Upper lobe of right lung (tissue), 1 donor: ENCODE data around the gene FANCM. TPM values are rescaled to one million over a fixed set of nuclear protein-coding genes. Genes with fewer than 3 reads are reported as not detected.
"Not testable (repeated sequence)": the region's sequence is repeated elsewhere in the genome, so short reads cannot be mapped to it uniquely, and the experiment has no call there.

Experiments
- ATAC-seq: fragments of 200-7000 bp; cut with Tn5 transposase; one replicate; pipeline ENCODE4 v1.9.1; 2020; ENCODE audit warnings: mild to moderate bottlenecking, moderate library complexity
- DNase-seq: peaks from one replicate; pipeline ENCODE4 v3.0.0-alpha.2; 2020
- H3K27ac ChIP-seq: fragments of 200-600 bp; one replicate; pipeline ENCODE4 v1.8.0; 2022
- H3K27me3 ChIP-seq: fragments of 200-600 bp; one replicate; pipeline ENCODE4 v1.8.0; 2022; ENCODE audit warnings: mild to moderate bottlenecking
- H3K36me3 ChIP-seq: fragments of 200-600 bp; one replicate; pipeline ENCODE4 v1.8.0; 2022
- H3K4me1 ChIP-seq: fragments of 200-600 bp; one replicate; pipeline ENCODE4 v1.8.0; 2022
- H3K4me3 ChIP-seq: fragments of 200-600 bp; one replicate; pipeline ENCODE4 v1.8.0; 2022; ENCODE audit warnings: mild to moderate bottlenecking
- H3K9me3 ChIP-seq: fragments of 200-600 bp; one replicate; pipeline ENCODE4 v1.8.0; 2022
- intact Hi-C: fragments of 100-400 bp; cut with DNase I; formaldehyde crosslinking; loops from one replicate; pipeline ENCODE4 v1.11.0; 2022
- total RNA-seq: library from RNA; stranded (reverse); fragmentation: NEBNext Ultra II Directional; extraction: Animal tissue kit (Norgen Biotek cat#: 25700); gene quantifications from one replicate; pipeline ENCODE4 v1.2.1, GENCODE V29; 2021
- TF ChIP-seq, protein P1 (sequence below): fragments of 200-600 bp; IDR thresholded peaks from one replicate; pipeline ENCODE4 v1.8.0; 2022; ENCODE audit warnings: antibody characterized with exemption
- donor health status: DM: no; HTN: yes; CAD: no; lungs with severe emphysema.

The FANCM gene
- total RNA-seq, 1 donor from 2014 or later = 3.1 TPM

DNA sequence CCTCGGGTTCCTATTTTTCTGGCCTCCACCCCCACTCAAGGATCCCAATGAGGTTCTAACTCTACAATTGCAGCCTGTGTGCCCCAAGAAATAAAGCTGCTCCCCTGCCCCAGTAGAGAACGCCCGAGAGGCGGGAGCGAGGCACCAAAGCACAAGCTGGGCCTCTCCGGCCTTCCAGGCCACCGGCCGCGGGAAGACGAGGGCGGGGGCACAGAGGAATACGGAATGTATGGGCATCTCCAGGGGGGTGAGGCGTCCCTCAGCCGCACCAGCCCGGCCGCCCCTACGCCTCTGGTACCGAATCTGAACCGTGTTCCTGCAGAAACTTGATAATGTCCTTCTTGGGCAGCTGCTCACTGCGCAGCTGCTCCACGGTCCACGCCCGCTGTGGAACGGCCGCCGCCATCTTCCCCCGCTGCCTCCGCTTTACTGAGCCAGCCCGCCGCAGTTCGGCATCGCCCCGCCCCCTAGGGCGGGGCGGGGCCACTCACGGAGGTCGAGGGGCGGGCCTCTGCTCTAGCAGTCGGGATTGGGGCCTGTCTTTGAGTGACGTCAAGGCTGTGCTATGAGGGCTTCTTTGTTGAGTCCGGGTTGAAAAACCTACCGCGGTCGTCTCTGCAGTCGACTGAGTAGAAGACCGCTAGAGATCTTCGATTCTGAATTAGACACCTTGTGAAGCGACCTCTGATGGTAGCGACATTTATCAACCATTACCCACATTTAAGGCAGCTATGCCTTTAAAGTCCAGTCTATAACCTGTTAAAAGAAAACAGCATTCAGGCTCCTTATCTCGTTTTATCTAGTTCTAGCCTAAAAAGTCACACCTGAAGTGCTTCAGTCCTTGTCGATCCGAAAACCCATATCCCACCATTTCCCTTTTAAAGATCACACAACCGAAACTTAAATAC, 1.4 kb upstream of the FANCM start, which contains the start of gene FKBP3:
TSS of gene FKBP3 (minus strand) at position 431 of the 908 bp plus-strand sequence. CDS start at position 406, 25 bp downstream.
- intact Hi-C loops = no loop called here
- peak within 1 kb of the TSS; percentile 75 for H3K4me3 ChIP-seq
- peak; percentile 97 for DNase-seq
- peak within 1 kb of the TSS; percentile 88 for H3K27ac ChIP-seq
- no peaks in the 10 kb centered on the region for H3K9me3 ChIP-seq
- peaks cover 20% of the 10 kb centered on the region for H3K4me1 ChIP-seq
- ATAC-seq = peak; percentile 99
- TF ChIP-seq, protein P1, sequence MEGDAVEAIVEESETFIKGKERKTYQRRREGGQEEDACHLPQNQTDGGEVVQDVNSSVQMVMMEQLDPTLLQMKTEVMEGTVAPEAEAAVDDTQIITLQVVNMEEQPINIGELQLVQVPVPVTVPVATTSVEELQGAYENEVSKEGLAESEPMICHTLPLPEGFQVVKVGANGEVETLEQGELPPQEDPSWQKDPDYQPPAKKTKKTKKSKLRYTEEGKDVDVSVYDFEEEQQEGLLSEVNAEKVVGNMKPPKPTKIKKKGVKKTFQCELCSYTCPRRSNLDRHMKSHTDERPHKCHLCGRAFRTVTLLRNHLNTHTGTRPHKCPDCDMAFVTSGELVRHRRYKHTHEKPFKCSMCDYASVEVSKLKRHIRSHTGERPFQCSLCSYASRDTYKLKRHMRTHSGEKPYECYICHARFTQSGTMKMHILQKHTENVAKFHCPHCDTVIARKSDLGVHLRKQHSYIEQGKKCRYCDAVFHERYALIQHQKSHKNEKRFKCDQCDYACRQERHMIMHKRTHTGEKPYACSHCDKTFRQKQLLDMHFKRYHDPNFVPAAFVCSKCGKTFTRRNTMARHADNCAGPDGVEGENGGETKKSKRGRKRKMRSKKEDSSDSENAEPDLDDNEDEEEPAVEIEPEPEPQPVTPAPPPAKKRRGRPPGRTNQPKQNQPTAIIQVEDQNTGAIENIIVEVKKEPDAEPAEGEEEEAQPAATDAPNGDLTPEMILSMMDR = no peak
- H3K36me3 ChIP-seq = peaks cover 10% of the 10 kb centered on the region
- H3K27me3 ChIP-seq = no peaks in the 10 kb centered on the region

DNA sequence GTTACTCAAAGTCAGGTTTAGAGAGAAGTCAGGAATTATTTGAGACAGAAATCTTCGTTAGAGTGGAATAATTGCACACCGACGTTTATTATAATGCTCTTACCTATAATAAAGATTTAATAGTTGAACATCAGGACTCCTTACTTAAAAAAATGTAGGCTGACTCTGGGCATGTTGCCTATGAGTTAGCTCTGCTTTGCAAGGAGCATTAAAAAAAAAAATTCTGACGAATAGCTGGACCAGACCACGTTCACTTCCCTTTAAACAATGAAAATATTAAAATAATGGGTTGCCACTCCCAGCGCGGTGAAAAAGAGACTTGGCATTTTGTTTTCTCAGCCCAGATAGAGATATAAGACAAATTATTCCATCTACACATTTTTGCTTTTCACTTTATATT, 574 bp upstream of the FANCM start:
- no peaks in the 10 kb centered on the region for H3K27me3 ChIP-seq
- ATAC-seq = no peak
- peak overlapping the region; percentile 88 for H3K27ac ChIP-seq
- no peaks in the 10 kb centered on the region for H3K9me3 ChIP-seq
- TF ChIP-seq, protein P1 = no peak
- intact Hi-C loops = no loop called here
- H3K4me1 ChIP-seq = peaks cover 20% of the 10 kb centered on the region
- H3K4me3 ChIP-seq = peak overlapping the region; percentile 75
- H3K36me3 ChIP-seq = peaks cover 1% of the 10 kb centered on the region
- DNase-seq = no peak

DNA sequence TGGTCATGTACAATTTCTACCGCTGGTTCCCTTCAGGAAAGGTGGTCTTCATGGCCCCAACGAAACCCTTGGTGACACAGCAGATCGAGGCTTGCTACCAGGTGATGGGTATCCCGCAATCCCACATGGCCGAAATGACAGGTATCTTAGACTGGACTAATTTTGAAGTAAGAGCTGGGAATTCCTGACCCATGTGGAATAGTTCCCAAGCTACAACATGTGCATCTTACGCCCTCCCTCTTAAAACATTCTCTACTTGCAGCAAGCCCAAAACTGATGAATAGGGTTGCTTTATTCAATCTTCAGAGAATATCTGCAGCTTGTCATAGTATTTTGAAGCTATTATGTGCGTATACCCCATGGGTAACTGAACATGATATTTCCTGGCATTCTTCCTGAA, 669 bp downstream of the FANCM start:
- no peak overlapping the region for H3K27ac ChIP-seq
- H3K9me3 ChIP-seq = no peaks in the 10 kb centered on the region
- H3K27me3 ChIP-seq = no peaks in the 10 kb centered on the region
- H3K4me3 ChIP-seq = peak overlapping the region; percentile 75
- H3K36me3 ChIP-seq = no peaks in the 10 kb centered on the region
- intact Hi-C loops = no loop called here
- DNase-seq = no peak
- H3K4me1 ChIP-seq = peaks cover 20% of the 10 kb centered on the region
- TF ChIP-seq, protein P1 = no peak
- ATAC-seq = no peak

DNA sequence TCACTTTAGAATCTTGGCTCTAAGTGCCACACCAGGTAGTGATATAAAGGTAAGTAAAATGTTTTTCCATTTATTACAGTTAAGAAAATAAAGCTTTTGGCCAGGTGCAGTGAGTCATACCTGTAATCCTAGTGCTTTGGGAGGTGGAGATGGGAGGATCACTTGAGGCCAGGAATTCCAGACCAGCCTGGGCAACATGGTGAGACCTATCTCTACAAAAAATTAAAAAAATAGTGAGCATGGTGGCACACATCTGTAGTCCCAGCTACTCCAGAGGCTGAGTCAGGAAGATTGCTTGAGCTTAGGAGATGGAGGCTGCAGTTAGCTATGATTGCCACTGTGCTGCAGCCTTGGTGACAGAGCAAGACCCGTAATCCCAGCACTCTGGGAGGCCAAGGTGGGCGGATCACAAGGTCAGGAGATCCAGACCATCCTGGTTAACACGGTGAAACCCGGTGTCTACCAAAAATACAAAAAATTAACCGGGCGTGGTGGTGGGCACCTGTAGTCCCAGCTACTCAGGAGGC, 5.0 kb downstream of the FANCM start:
- no peak overlapping the region for H3K4me3 ChIP-seq
- H3K27ac ChIP-seq = no peak overlapping the region
- DNase-seq = no peak
- H3K36me3 ChIP-seq = no peaks in the 10 kb centered on the region
- no peaks in the 10 kb centered on the region for H3K9me3 ChIP-seq
- TF ChIP-seq, protein P1 = no peak
- peaks cover 12% of the 10 kb centered on the region for H3K4me1 ChIP-seq
- H3K27me3 ChIP-seq = no peaks in the 10 kb centered on the region
- intact Hi-C loops = no loop called here
- ATAC-seq = no peak

DNA sequence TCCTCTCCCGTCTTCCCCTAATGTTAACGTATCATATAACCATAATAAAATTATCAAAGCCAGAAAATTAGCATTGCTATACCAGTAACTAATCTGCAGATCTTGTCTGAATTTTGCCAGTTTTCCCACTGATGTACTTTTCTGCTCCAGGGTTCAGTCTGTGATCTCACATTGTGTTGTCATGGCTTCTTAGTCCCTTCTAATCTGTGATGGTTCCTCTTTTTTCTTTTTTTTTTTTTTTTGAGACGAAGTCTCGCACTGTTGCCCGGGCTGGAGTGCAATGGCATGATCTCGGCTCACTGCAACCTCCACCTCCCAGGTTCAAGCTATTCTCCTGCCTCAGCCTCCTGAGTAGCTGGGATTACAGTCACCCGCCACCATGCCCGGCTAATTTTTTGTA, 6.4 kb downstream of the FANCM start:
- intact Hi-C loops, H3K9me3 ChIP-seq, ATAC-seq, H3K4me3 ChIP-seq, H3K27ac ChIP-seq, H3K27me3 ChIP-seq, H3K4me1 ChIP-seq, DNase-seq, H3K36me3 ChIP-seq: not testable (repeated sequence)

DNA sequence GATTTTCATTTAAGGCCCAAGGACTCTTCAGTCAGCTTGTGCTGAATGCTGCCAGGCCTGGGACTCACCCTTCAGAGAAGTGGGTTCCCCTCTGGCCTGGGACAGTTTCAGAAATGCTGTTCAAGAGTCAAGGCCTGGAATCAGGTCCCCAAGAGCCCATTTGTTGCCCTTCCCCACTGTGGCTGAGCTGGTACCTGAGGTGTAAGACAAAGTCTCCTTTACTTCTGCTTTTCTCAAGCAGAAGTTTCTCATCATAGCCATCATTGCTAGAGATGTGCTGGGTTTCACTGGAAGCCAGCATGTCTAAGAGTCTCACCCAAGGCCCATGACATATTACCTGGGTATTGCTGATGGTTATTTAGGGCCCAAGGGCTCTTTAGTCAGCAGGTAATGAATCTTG, 8.9 kb downstream of the FANCM start:
- no peak for ATAC-seq
- TF ChIP-seq, protein P1 = no peak
- intact Hi-C loops = no loop called here

More for the DNA sequence above, 8.9 kb downstream of the FANCM start:
- H3K27me3 ChIP-seq = no peaks in the 10 kb centered on the region
- H3K36me3 ChIP-seq = no peaks in the 10 kb centered on the region
- no peaks in the 10 kb centered on the region for H3K9me3 ChIP-seq
- no peak for DNase-seq
- no peak overlapping the region for H3K27ac ChIP-seq
- H3K4me3 ChIP-seq = no peak overlapping the region
- H3K4me1 ChIP-seq = no peaks in the 10 kb centered on the region
